Hepatocyte (in vitro differentiated cells): ENCODE measurements around the gene FAM47C.

ENCODE experiments used
- EZH2 ChIP-seq: fragments of 200-600 bp; sonication (generic); IDR thresholded peaks from 2 replicates; pipeline ENCODE4 v1.6.1; 2016; ENCODE audit warnings: antibody characterized with exemption, mild to moderate bottlenecking, borderline replicate concordance
- EZH2phosphoT487 ChIP-seq: fragments of 200-600 bp; sonication (generic); IDR thresholded peaks from one replicate; pipeline ENCODE4 v1.6.1; 2018; ENCODE audit warnings: antibody characterized with exemption, mild to moderate bottlenecking, low read depth, moderate library complexity; ENCODE audit not compliant: unreplicated experiment, severe bottlenecking

- no peak for TF ChIP-seq EZH2
- no peak for TF ChIP-seq EZH2phosphoT487
Observed at GRCh38 chrX:37000140-37000539, 8.0 kb upstream of the FAM47C start.
